NB4 (cell line): ENCODE results near the gene APEH.

Experiments used
- CTCF ChIP-seq: IDR thresholded peaks from one replicate; pipeline ENCODE4 v1.5.1; 2012; ENCODE audit warnings: low read depth, low read length
- MYC ChIP-seq: IDR thresholded peaks from 2 replicates; pipeline ENCODE4 v1.6.1; 2011; ENCODE audit warnings: low read depth, low read length
- POLR2A ChIP-seq: IDR thresholded peaks from 2 replicates; pipeline ENCODE4 v1.6.1; 2011; ENCODE audit warnings: mild to moderate bottlenecking; ENCODE audit not compliant: insufficient read length; ENCODE audit errors: extremely low read depth
- TF ChIP-seq, protein P1 (sequence below): IDR thresholded peaks from 2 replicates; pipeline ENCODE4 v1.6.1; 2011; ENCODE audit warnings: low read depth, low read length

DNA sequence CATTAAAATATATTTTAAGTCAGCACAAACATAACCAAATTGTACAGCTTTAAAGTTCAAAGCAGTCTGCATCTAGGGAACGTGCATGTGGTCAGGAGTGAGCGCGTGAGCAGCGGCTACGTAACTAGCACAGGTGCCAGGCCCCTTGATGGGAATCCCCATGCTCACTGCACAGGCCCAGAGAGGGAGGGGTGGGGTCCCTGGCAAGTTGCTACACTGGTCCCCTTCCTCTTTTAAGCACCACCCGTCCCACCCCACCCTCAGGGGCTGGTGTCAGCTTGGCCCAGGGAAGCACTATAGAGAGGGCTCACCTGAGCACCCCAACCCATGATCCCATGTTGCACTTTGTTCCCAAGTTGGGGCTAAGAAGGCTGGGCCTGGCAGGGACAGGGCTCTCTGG, 50.4 kb downstream of the APEH start:
- no peak for TF ChIP-seq CTCF
- TF ChIP-seq MYC = no peak
- TF ChIP-seq, protein P1, sequence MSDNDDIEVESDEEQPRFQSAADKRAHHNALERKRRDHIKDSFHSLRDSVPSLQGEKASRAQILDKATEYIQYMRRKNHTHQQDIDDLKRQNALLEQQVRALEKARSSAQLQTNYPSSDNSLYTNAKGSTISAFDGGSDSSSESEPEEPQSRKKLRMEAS = no peak
- TF ChIP-seq POLR2A = no peak
